IPS-18a (cell line): ENCODE data around the gene CCDC136.

Experiments
- H3K27ac ChIP-seq: one replicate; pipeline ENCODE4 v1.5.1; 2013; ENCODE audit warnings: low read length
- H3K27me3 ChIP-seq: one replicate; pipeline ENCODE4 v1.6.1; 2013; ENCODE audit warnings: mild to moderate bottlenecking, low read length; ENCODE audit not compliant: control insufficient read depth, insufficient read depth
- H3K36me3 ChIP-seq: one replicate; pipeline ENCODE4 v1.6.1; 2013; ENCODE audit warnings: low read depth, low read length; ENCODE audit not compliant: control insufficient read depth
- H3K4me1 ChIP-seq: one replicate; pipeline ENCODE4 v1.6.1; 2013; ENCODE audit warnings: low read depth, low read length; ENCODE audit not compliant: control insufficient read depth
- H3K4me3 ChIP-seq: one replicate; pipeline ENCODE4 v1.5.1; 2013; ENCODE audit warnings: low read length
- H3K9ac ChIP-seq: one replicate; pipeline ENCODE4 v1.6.1; 2013; ENCODE audit warnings: mild to moderate bottlenecking, low read length, moderate library complexity
- H3K9me3 ChIP-seq: one replicate; pipeline ENCODE4 v1.6.1; 2013; ENCODE audit warnings: low read depth, low read length; ENCODE audit not compliant: control insufficient read depth

Gene CCDC136

DNA sequence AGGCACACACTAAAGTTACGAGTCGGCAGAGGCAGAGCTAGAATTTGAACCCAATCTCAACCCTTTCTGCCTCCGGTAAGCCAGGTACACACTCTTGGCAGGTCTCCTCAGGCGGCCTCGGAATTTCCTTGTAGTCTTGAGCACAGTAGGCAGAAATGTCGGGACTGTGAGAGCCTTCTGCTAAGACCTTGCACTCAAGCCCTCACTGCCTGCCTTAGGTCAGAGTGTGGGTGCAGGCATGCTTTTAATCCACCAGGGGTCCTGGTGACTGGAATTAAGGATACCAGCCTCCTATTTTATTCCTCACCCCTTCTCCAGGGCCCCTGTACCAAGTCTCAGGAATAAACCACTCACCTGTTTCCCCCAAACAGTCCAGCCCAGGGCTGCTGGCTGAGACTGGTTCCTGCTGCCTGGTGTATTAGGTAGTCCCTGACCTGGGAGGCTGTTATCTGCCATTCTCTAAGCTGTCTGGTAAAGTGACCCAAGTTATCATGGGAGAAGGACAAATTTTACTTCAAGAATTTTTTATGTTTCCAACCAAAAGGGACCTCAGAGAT is 71.7 kb downstream of the CCDC136 start:
- Histone ChIP-seq H3K27ac (no peak overlapping the region), H3K9ac (peak overlapping the region; percentile 70), H3K4me3 (peak overlapping the region; percentile 92), H3K4me1 (peaks cover 6% of the 10 kb centered on the region), H3K27me3 (peaks cover 16% of the 10 kb centered on the region), H3K36me3 (no peaks in the 10 kb centered on the region), H3K9me3 (no peaks in the 10 kb centered on the region)

- H3K27me3 ChIP-seq = peaks cover 33% of the 10 kb centered on the region
- no peaks in the 10 kb centered on the region for H3K36me3 ChIP-seq
- peaks cover 11% of the 10 kb centered on the region for H3K4me1 ChIP-seq
- H3K4me3 ChIP-seq = no peak overlapping the region
- no peaks in the 10 kb centered on the region for H3K9me3 ChIP-seq
- no peak overlapping the region for H3K9ac ChIP-seq
- H3K27ac ChIP-seq = no peak overlapping the region
These were observed 73.5 kb downstream of the CCDC136 start for GRCh38 chr7:128865303-128865702.

DNA sequence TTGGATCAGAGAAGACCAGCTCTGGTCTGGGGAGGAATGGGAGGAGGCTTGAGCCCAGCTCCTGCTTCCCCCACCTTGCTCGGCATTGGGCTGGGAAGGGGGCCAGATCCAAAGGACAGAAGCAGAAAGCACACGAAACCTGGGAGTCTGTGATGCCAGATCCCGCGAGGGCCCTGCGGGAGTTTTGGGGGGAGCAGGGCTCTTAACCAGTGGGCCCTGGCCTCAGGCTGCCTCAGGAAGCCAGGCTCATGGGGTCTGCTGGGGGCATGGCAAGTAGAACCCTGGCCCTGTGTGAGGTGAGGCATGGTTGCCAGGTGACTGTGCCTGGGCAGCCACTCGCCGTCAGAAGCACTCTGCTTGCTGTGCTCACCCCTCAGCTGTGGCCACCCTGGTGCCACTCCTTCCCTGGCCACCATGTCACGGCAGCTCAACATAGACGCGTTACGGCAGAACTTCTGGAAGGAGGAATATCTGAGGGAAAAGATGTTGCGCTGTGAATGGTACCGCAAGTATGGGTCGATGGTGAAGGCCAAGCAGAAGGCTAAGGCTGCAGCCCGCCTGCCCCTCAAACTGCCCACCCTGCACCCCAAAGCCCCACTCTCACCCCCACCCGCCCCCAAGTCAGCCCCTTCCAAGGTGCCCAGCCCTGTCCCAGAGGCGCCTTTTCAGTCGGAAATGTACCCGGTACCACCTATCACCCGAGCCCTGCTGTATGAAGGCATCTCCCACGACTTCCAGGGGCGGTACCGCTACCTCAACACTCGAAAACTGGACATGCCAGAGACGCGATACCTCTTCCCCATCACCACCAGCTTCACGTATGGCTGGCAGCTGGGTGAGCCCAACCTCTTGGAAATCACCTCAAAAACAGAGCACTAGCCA is 74.5 kb downstream of the CCDC136 start:
- H3K4me3 ChIP-seq = no peak overlapping the region
- H3K27ac ChIP-seq = no peak overlapping the region
- H3K4me1 ChIP-seq = peaks cover 11% of the 10 kb centered on the region
- H3K36me3 ChIP-seq = no peaks in the 10 kb centered on the region
- H3K9ac ChIP-seq = no peak overlapping the region
- H3K27me3 ChIP-seq = peaks cover 42% of the 10 kb centered on the region
- no peaks in the 10 kb centered on the region for H3K9me3 ChIP-seq

GRCh38 chr7:128867241-128867640 is 75.5 kb downstream of the CCDC136 start:
- H3K9ac ChIP-seq = no peak overlapping the region
- H3K4me3 ChIP-seq = no peak overlapping the region
- H3K27ac ChIP-seq = no peak overlapping the region
- peaks cover 51% of the 10 kb centered on the region for H3K27me3 ChIP-seq
- no peaks in the 10 kb centered on the region for H3K36me3 ChIP-seq
- H3K4me1 ChIP-seq = peaks cover 8% of the 10 kb centered on the region
- no peaks in the 10 kb centered on the region for H3K9me3 ChIP-seq

- H3K4me1 ChIP-seq = peaks cover 7% of the 10 kb centered on the region
- H3K27me3 ChIP-seq = peaks cover 51% of the 10 kb centered on the region
- no peaks in the 10 kb centered on the region for H3K9me3 ChIP-seq
- H3K4me3 ChIP-seq = peak overlapping the region; percentile 55
- no peak overlapping the region for H3K9ac ChIP-seq
- no peak overlapping the region for H3K27ac ChIP-seq
- H3K36me3 ChIP-seq = no peaks in the 10 kb centered on the region
These were observed 76.3 kb downstream of the CCDC136 start for GRCh38 chr7:128867842-128868623.

DNA sequence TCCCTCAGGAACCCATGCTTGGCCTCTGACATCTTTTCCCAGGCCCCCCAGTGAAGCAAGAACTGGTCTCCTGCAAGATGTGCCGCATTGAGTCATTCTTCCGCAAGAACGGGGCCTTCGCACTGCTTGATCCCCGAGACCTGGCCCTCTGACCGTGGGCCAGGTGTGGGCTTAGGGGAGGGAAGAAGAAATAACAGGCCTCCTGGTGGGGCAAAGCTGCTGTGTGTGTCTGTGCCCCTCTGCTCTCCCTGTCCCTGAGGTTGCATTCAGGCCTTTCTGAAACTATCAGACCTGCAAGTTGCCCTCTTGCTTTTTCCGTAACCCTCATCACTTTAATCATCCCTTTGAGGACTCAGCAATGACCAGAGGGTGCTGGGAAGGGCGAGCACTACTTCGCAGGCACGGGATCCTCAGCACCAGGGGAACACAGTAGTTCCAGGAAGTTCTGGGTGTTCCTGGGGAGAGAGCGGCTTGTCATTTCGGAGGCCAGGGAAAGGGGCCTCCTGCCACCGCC is 76.9 kb downstream of the CCDC136 start:
- Histone ChIP-seq H3K27ac (no peak overlapping the region), H3K4me3 (peak overlapping the region; percentile 55), H3K9ac (peak overlapping the region; percentile 21), H3K27me3 (peaks cover 51% of the 10 kb centered on the region), H3K36me3 (no peaks in the 10 kb centered on the region), H3K4me1 (peaks cover 7% of the 10 kb centered on the region), H3K9me3 (no peaks in the 10 kb centered on the region)

DNA sequence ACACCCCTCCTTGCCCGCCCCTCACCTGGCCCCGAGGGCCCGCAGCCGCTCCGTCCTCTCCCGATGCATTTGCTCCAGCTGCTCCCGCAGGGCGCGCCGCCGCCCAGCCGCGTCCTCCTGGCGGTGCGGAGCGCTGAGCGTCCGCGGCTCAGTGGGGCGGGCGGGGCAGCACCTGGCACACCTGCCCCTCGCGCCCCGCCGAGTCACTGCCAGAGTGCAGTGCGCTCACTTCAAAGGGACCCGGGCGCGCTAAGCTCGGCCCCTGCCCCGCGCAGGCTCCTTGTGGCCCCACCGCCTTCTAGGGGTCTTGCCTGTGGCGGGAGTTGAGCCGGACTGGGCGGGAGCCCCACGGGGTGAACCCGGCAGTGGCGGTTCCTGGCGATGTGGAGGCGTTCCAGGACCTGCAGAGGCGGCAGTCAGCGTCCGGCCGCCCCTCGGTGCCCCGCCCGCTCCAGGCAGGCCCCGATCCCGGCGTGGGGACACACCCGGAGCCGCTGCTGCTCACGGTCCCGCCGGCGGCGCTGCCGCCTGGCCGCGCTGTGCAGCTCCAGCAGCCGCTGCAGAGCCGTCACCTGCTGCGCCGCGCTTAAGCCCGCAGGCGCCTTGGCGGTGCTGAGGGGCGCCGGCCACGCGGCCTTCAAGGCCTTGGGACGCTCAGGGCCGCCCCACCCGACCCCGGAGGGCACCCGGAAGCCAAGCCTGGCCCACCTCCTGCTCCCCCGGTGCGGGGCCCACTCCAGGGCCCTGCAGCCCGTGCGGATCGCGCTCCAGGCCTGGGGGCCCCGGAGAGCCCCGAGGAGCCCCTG is 77.6 kb downstream of the CCDC136 start:
- H3K9ac ChIP-seq = peak overlapping the region; percentile 21
- H3K27ac ChIP-seq = no peak overlapping the region
- H3K9me3 ChIP-seq = no peaks in the 10 kb centered on the region
- peak overlapping the region; percentile 55 for H3K4me3 ChIP-seq
- no peaks in the 10 kb centered on the region for H3K36me3 ChIP-seq
- peaks cover 51% of the 10 kb centered on the region for H3K27me3 ChIP-seq
- peaks cover 7% of the 10 kb centered on the region for H3K4me1 ChIP-seq

DNA sequence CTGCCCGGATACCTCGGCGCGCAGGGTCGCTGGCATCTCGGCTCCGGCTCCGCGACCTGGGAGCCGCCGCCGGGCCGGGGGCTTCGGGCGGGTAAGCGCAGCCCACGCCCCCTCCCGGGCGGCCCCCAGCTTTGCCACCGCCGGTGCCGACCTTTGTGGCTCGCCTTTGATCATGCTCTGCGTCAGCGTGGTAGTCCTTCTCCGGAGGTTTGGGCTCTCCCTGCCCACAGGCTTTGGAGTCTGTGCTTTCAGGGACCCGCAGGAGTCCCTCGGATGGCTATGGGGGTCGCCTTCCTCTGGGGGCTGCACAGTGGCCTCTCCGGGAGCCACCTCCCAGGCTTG is 78.1 kb downstream of the CCDC136 start:
- Histone ChIP-seq H3K36me3 (no peaks in the 10 kb centered on the region), H3K4me1 (peaks cover 7% of the 10 kb centered on the region), H3K9ac (peak overlapping the region; percentile 21), H3K27me3 (peaks cover 51% of the 10 kb centered on the region), H3K9me3 (no peaks in the 10 kb centered on the region), H3K27ac (no peak overlapping the region), H3K4me3 (peak overlapping the region; percentile 55)

DNA sequence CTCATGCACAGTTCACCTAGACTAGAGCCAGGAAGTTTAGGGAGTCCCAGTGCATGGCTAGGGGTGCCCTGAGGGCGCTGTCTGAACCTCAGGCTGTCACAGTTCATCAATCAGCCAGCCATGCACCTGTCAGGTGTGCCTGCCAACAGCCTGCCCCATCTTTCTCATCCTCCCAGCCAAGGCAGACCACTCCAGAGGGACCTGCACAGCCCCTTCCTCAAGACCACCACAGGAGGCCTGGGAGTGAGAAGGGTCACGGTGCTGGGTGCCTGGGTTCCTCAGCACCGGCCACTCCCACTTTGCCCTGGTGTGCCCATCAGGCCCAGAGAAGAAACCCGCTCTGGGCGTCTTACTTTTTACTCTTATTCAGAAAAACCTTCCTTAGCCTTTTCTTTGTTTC is 79.3 kb downstream of the CCDC136 start:
- no peak overlapping the region for H3K9ac ChIP-seq
- H3K27ac ChIP-seq = no peak overlapping the region
- peaks cover 7% of the 10 kb centered on the region for H3K4me1 ChIP-seq
- H3K36me3 ChIP-seq = no peaks in the 10 kb centered on the region
- H3K4me3 ChIP-seq = no peak overlapping the region
- peaks cover 51% of the 10 kb centered on the region for H3K27me3 ChIP-seq
- H3K9me3 ChIP-seq = no peaks in the 10 kb centered on the region
